Activated T-cell treated with anti-CD3 and anti-CD28 coated beads, Interleukin-2, amount 50 U/mL, for 72 hours (primary cell): ENCODE data around the gene ATP4A. TPM values are rescaled to one million over a fixed set of nuclear protein-coding genes. Genes with fewer than 3 reads are reported as not detected.

Source experiments
- ATAC-seq, 2 donors: fragments of 150-1000 bp; cut with Tn5 transposase; replicated peaks in 1 of 2; 2 replicates each; pipeline ENCODE4 v1.10.0; 2021; ENCODE audit warnings: moderate library complexity in 2 of 2, mild to moderate bottlenecking in 1 of 2
- DNase-seq, 2 donors: peaks; one replicate each; pipeline ENCODE4 v3.0.0; 2021 to 2022; ENCODE audit warnings: mixed read lengths in 1 of 2
- H3K27ac Mint-ChIP-seq: one replicate; pipeline ENCODE4 v1.8.0; 2022; ENCODE audit warnings: mild to moderate bottlenecking, moderate library complexity, mixed read lengths
- H3K27me3 Mint-ChIP-seq: one replicate; pipeline ENCODE4 v1.8.0; 2022; ENCODE audit warnings: low read depth, mixed read lengths
- H3K36me3 Mint-ChIP-seq, 2 donors: one replicate each; pipeline ENCODE4 v1.8.0; 2022; ENCODE audit warnings: mixed read lengths in 2 of 2, mild to moderate bottlenecking in 1 of 2; ENCODE audit not compliant: insufficient read depth in 2 of 2
- H3K4me1 Mint-ChIP-seq: one replicate; pipeline ENCODE4 v1.8.0; 2022; ENCODE audit warnings: low read depth, mixed read lengths
- H3K4me3 Mint-ChIP-seq, 2 donors: one replicate each; pipeline ENCODE4 v1.8.0; 2022; ENCODE audit warnings: mild to moderate bottlenecking in 2 of 2, mixed read lengths in 2 of 2, moderate library complexity in 2 of 2
- H3K9me3 Mint-ChIP-seq, 2 donors: one replicate each; pipeline ENCODE4 v1.8.0; 2022; ENCODE audit warnings: mixed read lengths in 2 of 2
- total RNA-seq, 2 donors: library from RNA; stranded (reverse); gene quantifications; one replicate each; pipeline ENCODE4 v1.2.3, GENCODE V29; 2022

The ATP4A gene
- total RNA-seq, 2 donors from 2014 or later, result not detected

GRCh38 chr19:35590875-35591274, 27.4 kb upstream of the ATP4A start:
- no peak overlapping the region for H3K27ac Mint-ChIP-seq

GRCh38 chr19:35587321-35587720, 23.9 kb upstream of the ATP4A start:
- peaks cover 0 to 3% of the 10 kb centered on the region in 2 donors for H3K9me3 Mint-ChIP-seq
- H3K4me1 Mint-ChIP-seq, result no peaks in the 10 kb centered on the region
- no peaks in the 10 kb centered on the region for H3K36me3 Mint-ChIP-seq
- peaks cover 33% of the 10 kb centered on the region for H3K27me3 Mint-ChIP-seq
- H3K27ac Mint-ChIP-seq, result no peak overlapping the region
- ATAC-seq (no peak), DNase-seq (no peak)
- H3K4me3 Mint-ChIP-seq, result no peak overlapping the region

More at GRCh38 chr19:35590875-35591274, 27.4 kb upstream of the ATP4A start:
- Mint-ChIP-seq H3K27me3 (peaks cover 12% of the 10 kb centered on the region), H3K4me1 (no peaks in the 10 kb centered on the region), H3K36me3 (no peaks in the 10 kb centered on the region), H3K4me3 (no peak overlapping the region), H3K9me3 (no peaks in the 10 kb centered on the region)
- no peak for DNase-seq
- ATAC-seq, result no peak

- Mint-ChIP-seq H3K27me3 (peaks cover 33% of the 10 kb centered on the region), H3K4me3 (no peak within 1 kb of the TSS), H3K36me3 (no peaks in the 10 kb centered on the region), H3K4me1 (no peaks in the 10 kb centered on the region), H3K27ac (peak within 1 kb of the TSS; percentile 62), H3K9me3 (peaks cover 0 to 3% of the 10 kb centered on the region in 2 donors)
- DNase-seq (peak in 1 of 2 donors; percentile 18), ATAC-seq (peak; percentile 21 to 44)
Measured at GRCh38 chr19:35585848-35586247, 22.4 kb upstream of the ATP4A start, which contains the start of gene PMIS2. TSS of gene PMIS2 (plus strand) at chr19:35586173. CDS start at chr19:35586260, 87 bp downstream.

- H3K36me3 Mint-ChIP-seq, result peaks cover 0 to 1% of the 10 kb centered on the region in 2 donors
- H3K4me1 Mint-ChIP-seq, result no peaks in the 10 kb centered on the region
- H3K27me3 Mint-ChIP-seq, result peaks cover 33% of the 10 kb centered on the region
- DNase-seq, result no peak
- no peak overlapping the region for H3K27ac Mint-ChIP-seq
- H3K9me3 Mint-ChIP-seq, result peaks cover 0 to 3% of the 10 kb centered on the region in 2 donors
- no peak for ATAC-seq
- no peak overlapping the region for H3K4me3 Mint-ChIP-seq
Measured at GRCh38 chr19:35582760-35583159, 19.3 kb upstream of the ATP4A start.

GRCh38 chr19:35578707-35579106, 15.2 kb upstream of the ATP4A start:
- no peak overlapping the region for H3K27ac Mint-ChIP-seq
- peaks cover 11 to 17% of the 10 kb centered on the region in 2 donors for H3K36me3 Mint-ChIP-seq
- H3K4me3 Mint-ChIP-seq, result no peak overlapping the region
- H3K9me3 Mint-ChIP-seq, result peaks cover 14 to 17% of the 10 kb centered on the region in 2 donors
- peaks cover 13% of the 10 kb centered on the region for H3K27me3 Mint-ChIP-seq
- DNase-seq, result no peak
- no peaks in the 10 kb centered on the region for H3K4me1 Mint-ChIP-seq
- ATAC-seq, result no peak

- peaks cover 11 to 17% of the 10 kb centered on the region in 2 donors for H3K36me3 Mint-ChIP-seq
Measured at GRCh38 chr19:35577918-35578317, 14.5 kb upstream of the ATP4A start.

GRCh38 chr19:35571406-35571965, 8.0 kb upstream of the ATP4A start:
- no peak for DNase-seq
- Mint-ChIP-seq H3K4me3 (no peak overlapping the region), H3K9me3 (peaks cover 7 to 10% of the 10 kb centered on the region in 2 donors), H3K27ac (no peak overlapping the region), H3K4me1 (no peaks in the 10 kb centered on the region), H3K36me3 (peaks cover under 1 to 9% of the 10 kb centered on the region in 2 donors), H3K27me3 (peaks cover 15% of the 10 kb centered on the region)
- ATAC-seq, result peak in 1 of 2 donors; percentile 58

More at GRCh38 chr19:35577918-35578317, 14.5 kb upstream of the ATP4A start:
- ATAC-seq (no peak), DNase-seq (no peak)
- Mint-ChIP-seq H3K27ac (no peak overlapping the region), H3K27me3 (peaks cover 8% of the 10 kb centered on the region), H3K4me3 (no peak overlapping the region), H3K4me1 (no peaks in the 10 kb centered on the region), H3K9me3 (peaks cover 14 to 17% of the 10 kb centered on the region in 2 donors)

GRCh38 chr19:35569281-35569781, 5.9 kb upstream of the ATP4A start:
- H3K9me3 Mint-ChIP-seq, result no peaks in the 10 kb centered on the region
- H3K36me3 Mint-ChIP-seq, result no peaks in the 10 kb centered on the region
- peaks cover 16% of the 10 kb centered on the region for H3K27me3 Mint-ChIP-seq
- ATAC-seq (no peak), DNase-seq (no peak)
- H3K4me3 Mint-ChIP-seq, result no peak overlapping the region
- H3K4me1 Mint-ChIP-seq, result no peaks in the 10 kb centered on the region
- H3K27ac Mint-ChIP-seq, result no peak overlapping the region

GRCh38 chr19:35566738-35567137, 3.3 kb upstream of the ATP4A start:
- DNase-seq, result no peak
- Mint-ChIP-seq H3K4me3 (no peak overlapping the region), H3K9me3 (no peaks in the 10 kb centered on the region), H3K27me3 (peaks cover 33% of the 10 kb centered on the region), H3K4me1 (no peaks in the 10 kb centered on the region), H3K36me3 (no peaks in the 10 kb centered on the region), H3K27ac (no peak overlapping the region)
- ATAC-seq, result no peak

- Mint-ChIP-seq H3K36me3 (no peaks in the 10 kb centered on the region), H3K4me3 (no peak overlapping the region), H3K27me3 (peaks cover 41% of the 10 kb centered on the region), H3K27ac (no peak overlapping the region), H3K9me3 (no peaks in the 10 kb centered on the region), H3K4me1 (no peaks in the 10 kb centered on the region)
- no peak for ATAC-seq
- no peak for DNase-seq
Measured at GRCh38 chr19:35565016-35565856, 1.8 kb upstream of the ATP4A start.

GRCh38 chr19:35562776-35563175, 682 bp downstream of the ATP4A start:
- Mint-ChIP-seq H3K4me3 (no peak overlapping the region), H3K4me1 (no peaks in the 10 kb centered on the region), H3K9me3 (no peaks in the 10 kb centered on the region), H3K27ac (no peak overlapping the region), H3K36me3 (no peaks in the 10 kb centered on the region), H3K27me3 (peaks cover 57% of the 10 kb centered on the region)
- DNase-seq (no peak), ATAC-seq (no peak)

GRCh38 chr19:35562336-35562735, 1.1 kb downstream of the ATP4A start:
- no peaks in the 10 kb centered on the region for H3K9me3 Mint-ChIP-seq
- H3K27me3 Mint-ChIP-seq, result peaks cover 60% of the 10 kb centered on the region
- no peak for DNase-seq
- H3K4me3 Mint-ChIP-seq, result no peak overlapping the region
- peaks cover 1% of the 10 kb centered on the region for H3K4me1 Mint-ChIP-seq
- H3K36me3 Mint-ChIP-seq, result no peaks in the 10 kb centered on the region
- H3K27ac Mint-ChIP-seq, result no peak overlapping the region
- ATAC-seq, result no peak

GRCh38 chr19:35561436-35561835, 2.0 kb downstream of the ATP4A start:
- H3K36me3 Mint-ChIP-seq, result no peaks in the 10 kb centered on the region
- no peak for DNase-seq
- no peak overlapping the region for H3K4me3 Mint-ChIP-seq
- peaks cover 65% of the 10 kb centered on the region for H3K27me3 Mint-ChIP-seq
- no peak overlapping the region for H3K27ac Mint-ChIP-seq
- no peak for ATAC-seq
- H3K4me1 Mint-ChIP-seq, result peaks cover 5% of the 10 kb centered on the region
- no peaks in the 10 kb centered on the region for H3K9me3 Mint-ChIP-seq
